ENCODE results near the gene TAGLN2.

TAGLN2 gene

DNA sequence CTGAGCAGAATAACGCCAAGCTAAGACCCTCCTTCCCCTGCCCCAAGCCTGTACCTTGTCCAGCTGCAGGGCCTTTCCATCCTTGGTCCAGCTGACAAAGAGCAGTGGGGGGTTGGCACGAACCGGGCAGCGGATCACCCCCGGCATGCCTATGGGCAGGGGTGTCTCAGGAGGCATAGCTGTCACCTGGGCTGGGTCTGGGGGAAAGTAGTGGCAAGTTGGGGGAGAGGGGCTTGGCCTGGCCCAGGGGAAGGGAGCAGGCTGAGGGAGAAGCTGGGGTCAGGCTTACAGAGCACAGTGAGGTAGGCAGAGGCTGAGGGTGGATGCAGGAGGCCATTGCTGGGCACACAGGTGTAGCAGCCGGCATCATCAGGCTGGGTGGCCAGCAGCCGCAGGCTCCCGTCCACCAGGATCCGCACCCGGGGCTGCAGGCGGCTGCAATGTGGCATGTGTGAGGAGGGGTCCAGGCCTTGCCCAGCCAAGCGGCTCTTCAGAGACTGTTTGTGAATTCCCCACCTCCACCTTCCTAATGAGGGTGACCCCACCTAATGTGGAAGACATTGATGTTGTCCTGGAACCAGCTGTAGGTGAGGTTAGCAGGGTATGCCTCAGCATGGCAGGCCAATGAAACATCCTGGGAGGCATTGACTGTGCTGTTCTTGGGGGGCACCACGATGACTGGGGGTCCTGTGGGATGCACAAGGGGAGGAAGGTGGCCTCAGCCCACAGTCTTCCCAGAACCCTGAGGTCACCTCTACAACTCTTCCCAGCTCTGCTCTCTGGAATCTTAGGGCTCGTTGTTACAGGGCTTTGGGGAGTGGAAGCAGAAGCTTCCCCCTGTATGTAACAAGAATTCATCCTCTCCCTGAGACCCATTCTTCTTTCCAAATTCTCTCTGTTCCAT lies 9.1 kb upstream of the TAGLN2 start:
- DNase-seq, result no peak

DNA sequence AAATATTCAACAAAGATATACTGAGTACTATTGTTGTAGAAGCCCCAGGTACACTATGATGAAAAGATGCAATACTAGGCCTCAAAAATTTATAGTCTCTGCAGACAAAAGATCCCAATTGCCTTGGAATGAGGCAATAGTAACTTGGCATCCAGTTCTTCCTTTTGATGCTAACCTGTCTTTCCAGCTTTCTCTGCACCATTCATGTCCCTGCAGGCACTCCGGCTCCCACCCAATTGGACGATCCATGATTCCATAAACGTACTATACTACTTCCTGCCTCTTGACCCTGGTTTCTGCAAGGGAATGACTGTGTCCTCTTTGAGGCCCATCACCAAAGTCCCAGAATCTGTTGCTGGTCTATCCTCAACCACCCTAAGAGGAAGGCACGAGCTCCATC lies 8.0 kb upstream of the TAGLN2 start:
- no peak for DNase-seq

DNA sequence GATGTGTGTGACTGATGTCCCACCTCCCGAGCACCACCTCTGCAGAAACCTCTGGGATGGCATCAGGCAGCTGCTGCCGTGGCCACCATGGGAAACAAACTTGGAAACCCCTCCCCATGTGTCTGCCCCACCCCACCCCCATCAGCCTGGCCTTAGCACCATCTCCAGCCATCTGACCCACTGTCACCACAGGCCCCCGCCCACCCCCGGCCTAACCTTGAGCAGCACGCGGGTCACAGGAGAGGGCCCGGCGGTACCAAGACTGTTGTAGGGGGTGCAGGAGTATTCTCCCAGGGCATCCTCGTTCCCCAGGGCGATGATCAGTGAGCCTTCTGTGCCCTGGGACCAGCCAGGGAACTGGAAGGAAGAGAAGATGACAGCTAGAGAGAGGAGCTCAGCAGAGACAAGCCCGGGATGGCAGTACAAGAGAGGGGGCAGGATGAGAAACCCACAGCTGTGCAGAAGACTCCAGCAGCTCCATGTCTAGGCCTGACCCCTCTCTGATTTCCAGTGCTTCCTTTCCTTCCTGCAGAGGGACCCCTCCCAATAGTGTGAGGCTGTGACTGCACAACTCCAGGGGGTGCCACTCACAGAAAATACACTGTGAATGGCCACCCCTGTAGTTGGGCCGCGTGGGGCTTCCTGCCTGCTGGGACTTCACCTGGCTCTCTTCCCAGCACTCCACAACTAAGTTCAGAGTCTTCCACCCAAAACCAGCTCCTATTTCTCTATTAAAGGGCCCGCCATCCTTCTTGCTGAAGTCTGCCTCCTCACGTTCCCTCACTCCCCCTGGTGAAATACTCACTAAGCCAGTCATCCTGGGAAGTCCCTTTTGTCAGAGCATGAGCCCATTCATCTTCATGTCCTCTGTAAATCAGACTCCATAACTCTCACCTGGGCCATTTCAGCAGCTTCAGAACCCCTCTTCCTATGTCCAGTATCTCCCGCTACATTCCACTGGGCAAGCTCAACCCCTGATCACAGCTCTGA lies 7.3 kb upstream of the TAGLN2 start:
- DNase-seq, result no peak

DNA sequence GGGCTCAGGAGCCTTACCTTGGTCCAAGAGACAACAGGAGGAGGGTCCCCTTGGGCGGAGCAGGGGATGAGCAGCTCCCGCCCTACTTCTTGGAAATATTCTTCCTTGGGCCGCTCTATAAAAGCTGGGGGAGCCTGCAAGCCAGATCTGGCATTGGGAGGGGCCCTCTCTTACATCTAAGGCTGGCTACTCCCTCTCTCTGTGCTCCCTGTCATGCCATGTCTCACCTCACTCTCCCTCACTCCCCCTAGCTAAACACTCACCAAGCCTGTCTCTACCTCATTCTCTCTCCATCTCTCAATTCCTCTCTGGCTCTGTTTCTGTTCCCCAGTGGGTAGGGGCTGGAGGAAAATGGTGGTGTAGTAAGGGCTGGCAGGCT lies 6.5 kb upstream of the TAGLN2 start:
- DNase-seq, result no peak

DNA sequence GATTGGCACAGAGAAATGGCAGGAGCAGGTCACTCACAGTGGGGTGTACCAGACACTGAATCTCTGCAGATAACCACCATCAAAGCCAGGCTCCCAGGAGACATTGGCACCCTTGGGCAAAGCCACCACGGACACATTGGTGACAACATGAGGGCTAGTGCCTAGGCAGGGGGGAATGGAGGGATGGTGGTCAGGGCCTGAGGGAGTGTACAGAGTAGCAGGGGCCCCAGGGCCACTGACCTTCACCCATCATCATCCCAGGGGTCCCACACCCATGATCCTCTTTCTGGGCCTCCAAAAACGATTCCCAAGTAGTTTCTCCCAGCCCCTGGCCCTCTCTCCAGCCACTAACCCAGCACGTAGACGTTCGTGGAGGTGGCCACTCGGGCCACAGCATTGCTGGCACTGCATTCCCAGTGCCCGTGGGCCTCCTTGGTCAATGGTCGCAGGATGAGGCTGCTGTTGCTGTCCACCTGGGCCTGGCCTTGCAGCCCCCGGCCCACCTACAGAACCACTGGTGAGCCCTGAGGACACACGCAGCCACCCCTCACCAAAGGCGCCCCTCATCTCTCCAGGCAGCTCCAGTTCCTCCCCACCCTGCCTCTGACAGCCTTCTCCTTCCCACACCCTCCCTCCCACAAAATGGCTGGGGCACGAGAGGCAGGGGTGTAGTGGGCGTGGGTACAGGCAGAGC lies 5.9 kb upstream of the TAGLN2 start:
- no peak for DNase-seq

DNA sequence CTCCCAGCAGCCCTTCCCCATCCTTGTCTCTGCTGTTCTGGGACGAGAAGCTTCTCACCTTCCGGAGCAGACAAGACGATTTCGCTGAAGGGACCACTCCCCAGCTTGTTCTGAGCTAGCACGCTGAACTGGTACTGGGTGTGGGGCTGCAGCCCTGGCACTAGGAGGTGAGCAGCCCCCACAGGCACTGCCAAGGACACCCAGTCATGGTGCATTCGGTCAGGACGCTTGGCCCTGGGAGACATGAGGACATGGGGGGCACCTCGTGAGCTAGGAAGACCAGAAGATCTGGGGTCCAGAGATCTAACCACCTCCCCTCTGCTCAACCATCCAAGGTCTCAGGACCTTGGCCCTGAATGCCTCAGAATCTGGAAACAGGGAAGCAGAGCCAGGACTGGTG lies 5.3 kb upstream of the TAGLN2 start:
- no peak for DNase-seq

DNA sequence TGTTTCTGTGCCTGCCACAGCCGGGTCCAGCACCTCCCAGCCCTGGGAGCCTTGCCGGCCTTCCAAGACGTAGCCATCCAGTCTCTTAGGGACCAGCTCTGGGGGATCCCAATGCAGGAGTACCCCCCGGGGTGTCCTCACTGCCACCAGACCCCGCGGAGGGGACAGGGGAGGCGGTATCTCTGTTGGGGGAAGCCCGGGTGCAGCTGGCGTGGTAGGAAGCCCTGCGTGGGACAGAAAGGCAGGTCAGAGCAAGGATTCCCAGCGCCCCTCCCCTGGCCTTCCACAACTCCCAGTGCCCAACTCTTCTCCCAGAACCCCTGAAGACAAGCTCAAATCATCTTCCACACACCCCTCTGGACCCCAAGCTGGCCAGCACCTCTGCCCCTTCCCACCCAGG lies 4.9 kb upstream of the TAGLN2 start:
- DNase-seq, result no peak

DNA sequence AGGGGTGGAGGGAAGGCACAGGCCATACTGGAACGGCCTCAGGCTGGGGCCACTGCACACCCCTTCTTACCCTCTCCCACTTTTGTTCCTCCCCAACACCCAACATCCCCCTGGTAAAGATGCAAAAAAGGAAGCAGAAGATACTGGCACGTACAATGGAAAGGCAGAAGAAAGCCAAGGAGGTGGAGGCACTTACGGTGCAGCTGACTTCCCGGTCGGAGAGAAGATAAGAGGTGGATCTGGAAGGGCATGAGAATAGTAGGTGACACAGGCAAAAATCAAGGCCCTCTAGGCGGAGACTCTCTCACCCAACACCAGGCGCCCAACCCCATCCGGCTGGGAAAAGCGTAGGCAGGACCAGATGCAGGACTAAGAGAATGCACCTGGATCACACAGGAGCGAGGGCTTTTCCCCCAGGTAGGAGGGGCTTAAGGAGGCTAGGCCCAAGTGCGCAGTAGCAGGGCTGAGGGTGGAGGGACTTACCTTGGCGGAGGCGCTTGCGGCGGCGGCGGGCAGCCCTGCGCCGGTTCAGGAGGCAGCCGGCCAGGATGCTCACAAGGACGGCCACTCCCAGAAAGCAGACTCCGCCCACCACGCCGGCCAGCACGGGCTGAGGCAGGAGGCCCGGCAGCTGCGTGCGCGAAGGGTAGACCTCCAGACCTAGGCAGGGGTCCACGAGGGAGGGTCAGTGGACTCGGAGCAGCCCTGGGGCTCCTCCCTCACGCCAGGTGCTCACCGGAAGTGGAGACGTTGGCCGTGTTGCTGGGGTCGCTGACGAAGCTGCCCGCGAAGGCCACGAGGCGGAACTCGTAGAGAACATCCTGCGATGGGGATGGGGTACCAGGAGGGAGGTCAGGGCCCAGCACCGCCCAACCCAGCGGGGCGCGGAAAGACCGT lies 4.1 kb upstream of the TAGLN2 start:
- DNase-seq, result no peak

DNA sequence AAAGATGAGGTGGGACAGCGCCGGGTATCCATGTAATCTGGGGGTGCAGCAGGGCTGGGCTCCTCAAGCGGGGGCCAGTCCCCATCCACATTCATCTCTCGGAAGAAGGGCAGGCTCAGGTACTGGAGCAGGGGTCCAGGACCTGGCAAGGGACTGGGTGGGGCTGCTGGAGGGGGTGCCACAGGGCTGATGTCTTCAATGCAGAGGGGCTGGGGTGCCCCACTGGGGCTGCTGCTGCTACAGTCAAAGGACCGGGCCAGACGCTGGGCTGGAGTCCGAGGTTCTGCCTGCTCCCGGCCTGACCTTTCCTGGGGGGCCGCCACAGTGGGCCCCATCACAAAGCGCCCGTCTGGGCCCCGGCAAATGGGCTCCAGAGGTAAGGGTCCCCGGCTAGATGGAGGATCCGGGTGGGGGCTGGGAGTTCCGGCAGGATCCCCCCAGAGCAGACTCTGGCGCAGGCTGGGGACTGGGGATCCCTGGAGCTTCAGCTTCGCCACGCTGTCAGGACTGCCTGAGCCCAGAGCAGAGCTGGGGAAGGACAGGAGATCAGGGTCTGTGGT lies 3.3 kb upstream of the TAGLN2 start:
- no peak for DNase-seq

DNA sequence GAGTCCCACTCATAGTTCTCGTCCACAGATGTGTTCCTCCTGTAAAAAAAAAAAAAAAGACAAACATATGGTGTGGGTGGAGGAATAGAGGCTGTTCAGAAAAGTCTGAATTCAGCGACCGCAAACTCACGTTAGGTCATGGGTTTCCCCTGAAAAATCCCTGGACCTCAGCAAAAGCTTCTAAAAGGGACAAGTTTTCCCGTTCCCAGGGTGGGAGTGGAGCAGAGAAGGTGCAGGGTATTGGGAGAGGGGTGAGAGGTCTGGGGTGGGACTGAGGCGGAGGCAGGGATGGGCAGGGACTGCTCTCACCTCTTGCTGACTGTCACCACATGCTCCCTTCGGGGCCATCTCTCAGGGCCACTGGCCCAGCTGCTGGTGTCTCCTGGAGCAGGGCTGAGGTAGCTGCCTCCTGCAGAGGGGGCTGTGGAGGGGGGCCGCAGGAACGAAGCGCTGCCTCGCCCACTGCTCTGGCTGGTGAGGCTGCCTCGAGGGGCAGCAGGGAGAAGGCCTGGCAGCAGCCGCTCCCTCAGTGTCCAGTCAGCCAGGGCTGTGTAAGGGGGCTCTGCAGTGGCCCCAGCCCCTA lies 2.6 kb upstream of the TAGLN2 start:
- DNase-seq, result no peak

DNA sequence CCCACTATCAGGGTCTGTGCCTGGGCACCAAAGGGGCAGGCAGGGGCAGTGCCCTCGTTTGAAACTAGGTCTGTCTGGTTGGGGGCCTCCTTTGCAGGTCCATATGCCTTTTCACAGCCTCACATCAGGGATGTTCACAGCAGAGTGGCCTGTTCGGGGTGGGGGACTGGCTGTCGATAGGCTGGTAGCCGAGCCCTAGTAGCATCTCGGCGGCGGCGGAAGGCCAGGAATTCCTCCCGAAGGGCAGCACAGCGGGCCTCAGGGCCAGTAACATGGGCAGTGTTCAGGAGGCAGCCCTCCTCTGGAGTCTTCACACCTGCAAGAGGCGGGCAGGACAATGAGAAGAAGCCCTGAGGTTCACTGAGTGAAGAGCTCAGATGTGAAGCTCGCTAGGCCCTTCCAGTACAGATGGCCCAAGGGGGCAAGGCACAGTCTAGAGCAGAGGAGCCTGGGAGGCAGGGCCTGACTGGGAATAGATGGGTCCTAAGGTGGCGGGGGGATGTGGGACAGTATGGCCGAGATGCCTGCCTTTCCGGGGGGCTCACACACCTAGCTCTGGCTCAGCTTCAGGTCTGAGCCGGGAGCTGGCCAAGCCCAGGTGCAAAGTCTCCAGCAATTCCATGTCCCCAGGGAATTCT lies 2.0 kb upstream of the TAGLN2 start:
- no peak for DNase-seq

DNA sequence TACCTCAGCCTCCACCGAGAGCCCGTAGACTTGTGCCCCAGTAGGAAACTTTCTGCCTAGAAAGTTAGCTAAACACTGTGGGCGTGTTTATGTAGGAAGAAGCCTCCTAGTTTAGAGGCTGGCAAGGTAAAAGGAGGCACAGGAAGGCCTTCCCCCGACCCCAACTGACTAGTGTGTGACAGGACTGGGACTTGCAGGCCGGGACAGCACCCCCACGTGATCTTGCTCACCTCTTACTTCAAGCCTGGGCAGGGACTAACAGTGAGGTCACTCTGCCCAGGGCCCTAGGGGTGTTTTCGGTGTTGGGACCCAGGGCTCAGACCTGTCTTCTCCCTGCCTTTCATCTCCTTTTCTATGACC lies 392 bp upstream of the TAGLN2 start:
- no peak for DNase-seq

DNA sequence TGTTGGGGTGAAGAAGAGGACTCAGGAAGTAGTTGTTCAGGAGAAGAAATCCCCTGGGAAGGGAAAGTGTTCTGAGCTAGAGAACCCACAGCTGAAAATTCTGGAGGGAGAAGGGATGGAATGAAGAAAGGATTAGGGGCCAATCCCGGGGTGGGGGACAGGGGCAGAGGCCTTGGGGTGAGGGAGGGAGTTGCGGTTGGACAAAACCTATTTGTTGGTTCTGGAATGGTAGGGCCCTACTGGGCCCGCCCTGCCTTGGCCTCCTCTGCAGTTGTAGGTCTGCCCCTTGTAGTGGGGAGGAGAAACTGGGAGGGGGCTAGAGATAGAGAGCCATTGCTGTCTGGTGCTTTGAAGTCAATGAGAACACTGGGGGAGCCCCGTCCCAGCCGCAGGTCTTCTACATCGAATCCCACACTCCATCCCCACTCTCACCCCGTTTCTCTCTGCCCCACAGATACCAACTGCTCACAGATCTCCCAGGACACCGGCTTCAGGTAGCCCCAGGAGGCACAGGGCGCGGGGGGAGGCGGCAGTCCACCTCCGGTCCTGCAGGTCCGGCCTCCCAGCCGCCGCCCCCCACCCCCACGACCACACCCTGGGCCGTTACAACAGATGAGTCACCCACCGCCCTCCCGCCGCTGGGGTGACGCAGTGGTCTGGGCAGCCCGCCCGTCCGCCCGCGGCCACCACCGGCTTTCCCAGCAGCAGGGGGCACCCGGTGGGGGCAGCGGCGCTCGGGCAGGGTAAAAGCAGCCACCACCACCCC lies 1.1 kb downstream of the TAGLN2 start:
- peak; percentile 91 for DNase-seq

DNA sequence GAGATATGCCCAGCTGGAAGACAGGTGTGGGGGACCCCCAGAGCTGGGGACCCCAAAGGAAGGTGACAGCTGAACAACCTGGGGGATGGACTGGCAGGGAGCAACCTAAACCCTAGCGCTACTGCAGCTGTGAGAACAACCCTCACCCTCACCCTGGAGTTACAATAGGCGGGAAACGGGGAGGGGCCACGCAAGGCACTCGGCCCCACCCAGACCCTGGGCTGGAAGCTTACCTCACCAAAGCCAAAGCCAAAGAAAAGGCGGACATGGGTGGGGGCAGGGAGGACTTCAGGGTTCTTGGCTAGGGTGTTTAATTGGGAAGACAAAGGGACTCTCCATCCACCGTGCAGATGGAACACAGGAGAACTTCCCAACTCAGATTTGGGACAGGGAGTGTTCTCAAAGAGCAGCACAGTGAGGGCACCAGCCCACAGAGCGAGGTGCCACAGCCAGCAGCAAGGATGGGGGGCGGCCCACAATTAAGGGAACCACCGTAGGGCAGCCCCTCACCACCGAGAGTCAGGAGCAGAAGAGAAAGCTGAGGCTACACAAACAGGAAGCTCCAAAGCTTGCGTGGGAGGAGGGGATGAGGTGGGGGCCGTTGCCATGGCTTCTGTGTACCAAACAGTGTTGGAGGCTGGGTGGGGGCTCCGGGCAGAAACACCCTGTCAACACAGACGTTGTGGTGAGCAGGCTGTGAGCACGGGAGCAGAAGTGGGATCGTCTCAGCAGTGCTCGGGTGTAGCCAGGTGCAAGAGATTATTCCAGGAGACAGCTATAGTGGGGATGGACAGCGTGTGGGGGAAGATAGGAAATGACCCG lies 1.9 kb downstream of the TAGLN2 start:
- DNase-seq, result peak; percentile 89

DNA sequence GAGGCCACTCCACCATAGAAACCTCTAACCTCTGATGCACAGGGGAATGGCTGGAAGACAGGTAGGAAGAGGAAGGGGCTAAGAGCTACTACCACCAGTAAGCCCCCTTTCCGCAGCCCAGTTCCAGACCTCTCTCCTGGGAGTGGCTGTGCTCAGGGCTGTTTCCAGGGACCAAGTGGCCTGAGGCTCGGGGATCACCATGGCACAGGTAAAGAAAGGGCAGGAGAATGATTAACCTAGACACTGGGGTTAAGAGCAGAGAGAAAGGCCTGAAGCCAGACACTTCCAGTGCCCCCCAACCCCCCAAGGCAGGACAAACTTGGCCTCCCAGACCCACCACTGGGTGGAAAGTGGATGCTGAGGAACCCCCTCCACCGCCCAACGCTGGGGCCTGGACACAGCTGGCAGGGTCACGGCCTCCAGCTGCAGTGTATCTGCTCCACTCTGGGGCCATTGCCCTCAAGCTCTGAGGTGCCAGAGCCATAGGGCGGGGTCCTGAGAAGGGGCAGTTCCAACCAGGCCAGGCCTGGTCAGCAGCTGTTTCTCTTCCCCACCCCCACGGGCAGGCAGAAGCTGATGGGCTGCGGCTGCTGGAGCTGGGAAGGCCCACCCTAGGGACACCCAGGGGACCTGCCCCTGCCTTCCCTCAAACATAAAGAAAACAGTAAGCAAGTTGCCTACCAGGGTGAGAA lies 2.6 kb downstream of the TAGLN2 start:
- peak; percentile 83 for DNase-seq

DNA sequence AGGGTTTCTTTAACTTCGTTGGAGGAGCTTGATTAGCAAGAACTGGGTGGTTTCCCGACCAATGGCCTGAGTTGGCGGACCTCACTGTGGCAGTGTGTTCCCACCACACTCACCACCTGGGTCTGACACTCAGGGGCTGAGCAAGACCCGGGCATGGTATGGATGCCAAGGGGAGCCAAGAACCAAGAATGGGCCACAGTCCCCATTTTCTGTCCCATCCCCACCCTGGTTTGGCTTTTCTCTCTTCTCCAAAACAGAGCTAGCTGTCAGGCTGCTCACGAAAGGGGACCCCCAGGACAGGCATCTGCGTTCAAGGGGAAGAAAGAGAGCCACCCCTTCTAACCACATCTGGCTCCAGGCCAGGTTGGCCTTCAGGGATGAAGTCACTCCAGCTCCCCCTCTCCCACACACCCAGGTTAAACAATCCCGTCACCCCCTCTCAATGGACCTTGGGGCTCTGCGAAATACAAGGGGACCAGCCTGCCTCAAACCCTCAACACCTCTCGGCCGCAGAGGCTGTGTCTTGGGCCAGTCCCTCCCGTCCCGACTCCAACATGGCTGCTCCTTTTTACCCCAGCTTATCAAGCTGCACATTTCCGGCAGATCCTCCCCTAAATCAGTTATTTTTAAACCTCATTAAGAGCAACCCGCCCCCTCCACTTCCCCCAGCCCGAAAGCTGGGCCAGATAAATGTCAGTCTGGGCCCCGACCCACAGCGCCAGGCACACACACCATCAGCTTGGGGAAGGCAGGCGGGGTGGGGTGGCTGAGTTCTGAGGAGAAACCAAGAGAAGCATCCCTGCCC lies 3.4 kb downstream of the TAGLN2 start:
- DNase-seq, result no peak

DNA sequence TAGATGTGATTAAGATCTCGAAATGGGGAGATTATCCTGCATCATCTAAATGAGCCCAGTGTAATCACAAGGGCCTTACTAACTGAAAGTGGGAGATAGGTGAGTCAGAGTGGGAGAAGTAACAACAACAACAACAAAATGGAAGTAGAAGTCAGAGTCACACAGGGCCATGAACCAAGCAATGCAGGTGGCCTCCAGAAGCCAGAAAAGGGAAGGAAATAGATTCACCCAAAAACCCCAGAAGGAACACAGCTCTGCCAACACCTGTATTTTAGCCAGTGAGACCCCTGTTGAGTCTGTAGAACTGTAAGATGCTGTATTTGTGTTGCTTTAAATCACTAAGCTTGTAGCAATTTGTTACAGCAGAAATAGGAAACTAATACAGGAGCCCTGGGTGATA lies 4.1 kb downstream of the TAGLN2 start:
- no peak for DNase-seq

DNA sequence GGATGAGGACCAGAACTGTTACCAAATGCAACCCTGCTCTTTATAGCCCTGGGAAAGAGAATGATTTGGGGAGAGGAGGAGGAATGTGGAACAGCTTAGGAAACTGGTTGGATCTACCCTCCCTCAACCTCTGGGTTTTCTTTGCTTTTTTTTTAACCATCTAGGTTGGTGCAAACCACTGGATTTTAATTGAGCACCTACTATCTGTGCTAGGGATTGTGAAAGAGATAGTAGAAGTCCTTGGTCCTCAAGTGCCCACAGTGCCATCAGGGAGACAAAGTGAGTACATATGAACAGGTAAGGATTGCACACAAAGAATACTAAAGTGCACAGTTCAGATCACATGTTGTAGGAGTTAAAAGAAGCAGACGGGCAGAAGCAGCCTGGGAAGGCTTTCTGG lies 4.7 kb downstream of the TAGLN2 start:
- DNase-seq, result no peak
